K562 (cell line): Measurements from ENCODE around the gene HJV. TPM values are rescaled to one million over a fixed set of nuclear protein-coding genes. Genes with fewer than 3 reads are reported as not detected.

Experiments used
- ARID2 ChIP-seq: fragments of 450-650 bp; IDR thresholded peaks from 2 replicates; pipeline ENCODE4 v1.6.1; 2017; ENCODE audit warnings: antibody characterized with exemption, mild to moderate bottlenecking
- ATF3 ChIP-seq, 2 experiments: fragments of 450-650 bp in 1 of 2; sonication (generic) in 1 of 2; formaldehyde crosslinking in 1 of 2; IDR thresholded peaks in 1 of 2; conservative IDR thresholded peaks in 1 of 2; 2 replicates each; pipeline versions ENCODE4 v1.6.1 to v1.8.1; 2016 to 2023; ENCODE audit warnings: mild to moderate bottlenecking in 2 of 2, moderate library complexity in 2 of 2, inconsistent platforms in 1 of 2, missing genetic modification reagents in 1 of 2
- BRCA1 ChIP-seq, 2 experiments: fragments of 450-650 bp in 1 of 2; sonication (generic) in 1 of 2; formaldehyde crosslinking in 1 of 2; IDR thresholded peaks; 2 replicates each; pipeline versions ENCODE4 v1.5.0 to v1.6.1; 2017 to 2020; ENCODE audit warnings: mild to moderate bottlenecking in 1 of 2, missing genetic modification reagents in 1 of 2
- BRD4 ChIP-seq: fragments of 200-600 bp; sonication (generic); IDR thresholded peaks from 2 replicates; pipeline ENCODE4 v1.6.1; 2017; ENCODE audit warnings: inconsistent platforms
- CHD2 ChIP-seq: IDR thresholded peaks from 2 replicates; pipeline ENCODE4 v1.6.1; 2011; ENCODE audit warnings: low read depth, low read length
- DMBX1 ChIP-seq: fragments of 250-450 bp; sonication (Bioruptor Pico); IDR thresholded peaks from 2 replicates; pipeline ENCODE4 v1.8.0; 2022; ENCODE audit warnings: inconsistent platforms, mild to moderate bottlenecking, moderate library complexity, borderline replicate concordance
- HNRNPK ChIP-seq: fragments of 200-400 bp; formaldehyde crosslinking; IDR thresholded peaks from one replicate; pipeline ENCODE4 v1.6.1; 2018; ENCODE audit warnings: mild to moderate bottlenecking, low read depth, low read length; ENCODE audit not compliant: poor library complexity, severe bottlenecking
- LCOR ChIP-seq: sonication (generic); formaldehyde crosslinking; IDR thresholded peaks from 2 replicates; pipeline ENCODE4 v1.8.0; 2022; ENCODE audit warnings: mild to moderate bottlenecking, missing genetic modification reagents
- MYNN ChIP-seq, 2 experiments: sonication (generic); formaldehyde crosslinking in 1 of 2; IDR thresholded peaks; 2 replicates each; pipeline versions ENCODE4 v1.5.0 to v1.6.1; 2016 to 2020; ENCODE audit warnings: antibody characterized with exemption in 1 of 2, missing genetic modification reagents in 1 of 2
- RB1 ChIP-seq: fragments of 450-650 bp; IDR thresholded peaks from 2 replicates; pipeline ENCODE4 v1.6.1; 2017; ENCODE audit warnings: low read depth, mild to moderate bottlenecking
- RBM14 ChIP-seq: fragments of 200-400 bp; formaldehyde crosslinking; IDR thresholded peaks from 2 replicates; pipeline ENCODE4 v1.6.1; 2018; ENCODE audit warnings: low read depth, mild to moderate bottlenecking, low read length, moderate library complexity, borderline replicate concordance; ENCODE audit not compliant: insufficient read depth
- SMARCA5 ChIP-seq: fragments of 450-650 bp; IDR thresholded peaks from 2 replicates; pipeline ENCODE4 v1.6.1; 2016
- XRCC5 ChIP-seq: fragments of 200-400 bp; formaldehyde crosslinking; IDR thresholded peaks from 2 replicates; pipeline ENCODE4 v1.6.1; 2017; ENCODE audit warnings: low read depth, mild to moderate bottlenecking, low read length
- ZBTB17 ChIP-seq: fragments of 450-650 bp; formaldehyde crosslinking; IDR thresholded peaks from 2 replicates; pipeline ENCODE4 v1.4.0; 2020; ENCODE audit warnings: mild to moderate bottlenecking
- ZBTB9 ChIP-seq: fragments of 450-650 bp; formaldehyde crosslinking; IDR thresholded peaks from 2 replicates; pipeline ENCODE4 v1.4.0; 2020; ENCODE audit warnings: mild to moderate bottlenecking, moderate library complexity
- ZNF592 ChIP-seq: fragments of 450-650 bp; IDR thresholded peaks from 2 replicates; pipeline ENCODE4 v1.6.1; 2017; ENCODE audit warnings: antibody characterized with exemption, mild to moderate bottlenecking
- ZNF639 ChIP-seq, 2 experiments: fragments of 200-800 bp in 1 of 2; sonication (Bioruptor generic) in 1 of 2; sonication (generic) in 1 of 2; formaldehyde crosslinking in 1 of 2; IDR thresholded peaks in 1 of 2; conservative IDR thresholded peaks in 1 of 2; 2 replicates each; pipeline versions ENCODE4 v1.5.0 to v1.6.1; 2016 to 2020; ENCODE audit warnings: missing compliant biosample characterization in 1 of 2, missing genetic modification characterization in 1 of 2, missing genetic modification reagents in 1 of 2
- polyA plus RNA-seq, 8 experiments: library from polyadenylated mRNA; depleted of rRNA in 4 of 8; stranded (reverse) in 5 of 8; unstranded in 3 of 8; fragments of >200 nt; fragmentation: Nextera tagmentation in 2 of 8; fragmentation: Illumina TruSeq in 1 of 8; extraction: Ambion mirVana in 2 of 8; extraction: Trizol in 1 of 8; gene quantifications; 2 replicates each; pipeline versions ENCODE4 v1.2.1 to v1.2.3, GENCODE V29; 2011 to 2014; ENCODE audit warnings: inconsistent platforms in 1 of 8, missing spikeins in 1 of 8
- total RNA-seq, 7 experiments: library from RNA; depleted of rRNA in 6 of 7; stranded (reverse); fragments of >200 nt in 6 of 7; fragmentation: Illumina TruSeq in 2 of 7; extraction: Trizol in 2 of 7; gene quantifications; 2 replicates each; pipeline versions ENCODE4 v1.2.1 to v1.2.3, GENCODE V29; 2011 to 2021; ENCODE audit warnings: low replicate concordance in 1 of 7

Gene HJV
- total and polyA plus RNA-seq, 9 of the 15 experiments (the other 6 are each of a cell fraction or from before 2014, with no cell fraction given): 1.0 to 6.6 (median 2.4) TPM

GRCh38 chr1:145977486-145978470 lies 43.8 kb downstream of the HJV start (continued):
- TF ChIP-seq ATF3 (IDR thresholded peaks at IDR 0.05): peak; percentile 28; the same call in 1 of the 2 replicates
- peak; percentile 26; the same call in 1 of the 2 replicates for TF ChIP-seq ATF3 (CRISPR knock-in tag; conservative IDR thresholded peaks at IDR 0.05)
- TF ChIP-seq ARID2: peak; percentile 79
- 0 out of 2 replicates have a peak, but pooled peaks have one; percentile 49 for TF ChIP-seq XRCC5
- no peak for TF ChIP-seq HNRNPK
- TF ChIP-seq ZNF639 (CRISPR knock-in tag; conservative IDR thresholded peaks at IDR 0.05 in 1 of 2, IDR thresholded peaks at IDR 0.05 in 1 of 2): peak in 1 of 2 experiments; percentile 34; a peak in 1 of 4 replicates
- peak; percentile 56; the same call in 1 of the 2 replicates for TF ChIP-seq RB1
- TF ChIP-seq LCOR: 0 out of 2 replicates have a peak, but pooled peaks have one; percentile 63
- TF ChIP-seq SMARCA5: 0 out of 2 replicates have a peak, but pooled peaks have one; percentile 55
- TF ChIP-seq ZNF592: peak; percentile 90
- TF ChIP-seq DMBX1: peak; percentile 54
- no peak for TF ChIP-seq ZBTB17 (CRISPR knock-in tag)
- TF ChIP-seq CHD2: no peak
- TF ChIP-seq BRCA1 (IDR thresholded peaks at IDR 0.05): no peak
- TF ChIP-seq BRCA1 (CRISPR knock-in tag; IDR thresholded peaks at IDR 0.05): no peak
- peak; percentile 69; the same call in 1 of the 2 replicates for TF ChIP-seq MYNN (IDR thresholded peaks at IDR 0.05)
- TF ChIP-seq MYNN (CRISPR knock-in tag; IDR thresholded peaks at IDR 0.05): no peak
- no peak for TF ChIP-seq BRD4
- 0 out of 2 replicates have a peak, but pooled peaks have one; percentile 48 for TF ChIP-seq ZBTB9
- no peak for TF ChIP-seq RBM14
